Keratinocyte (primary cell): Measurements from ENCODE around the gene SIAE. TPM values are rescaled to one million over a fixed set of nuclear protein-coding genes. Genes with fewer than 3 reads are reported as not detected.

Experiments used
- DNase-seq: peaks from one replicate; pipeline ENCODE4 v3.0.0-alpha.2; 2011; ENCODE audit warnings: low read depth, missing footprints, low spot score
- FAIRE-seq: peaks from 2 replicates; lab custom pipeline; 2011; peaks lifted over from hg19 to GRCh38; lab: Jason Lieb, UNC
- H2AFZ ChIP-seq: 2 replicates; pipeline ENCODE4 v1.6.0; 2012; ENCODE audit warnings: low read length, control low read depth, inconsistent platforms; ENCODE audit not compliant: control insufficient read depth
- H3K27ac ChIP-seq: 2 replicates; pipeline ENCODE4 v1.5.1; 2011; ENCODE audit warnings: low read length; ENCODE audit not compliant: control insufficient read depth, insufficient read depth
- H3K27me3 ChIP-seq: 3 replicates; pipeline ENCODE4 v1.6.0; 2011; ENCODE audit warnings: low read length; ENCODE audit not compliant: control insufficient read depth, insufficient read depth; ENCODE audit errors: extremely low read depth
- H3K36me3 ChIP-seq, 2 experiments: 2 replicates in 1 of 2; 3 replicates in 1 of 2; pipeline ENCODE4 v1.5.1; 2011; ENCODE audit warnings: low read length in 2 of 2, mild to moderate bottlenecking in 1 of 2; ENCODE audit not compliant: control insufficient read depth in 2 of 2, insufficient read depth in 2 of 2; ENCODE audit errors: extremely low read depth in 1 of 2
- H3K4me1 ChIP-seq: 3 replicates; pipeline ENCODE4 v1.5.1; 2011; ENCODE audit warnings: low read length; ENCODE audit not compliant: control insufficient read depth, insufficient read depth; ENCODE audit errors: extremely low read depth
- H3K4me2 ChIP-seq: 3 replicates; pipeline ENCODE4 v1.6.0; 2011; ENCODE audit warnings: low read depth, low read length; ENCODE audit not compliant: control insufficient read depth, insufficient read depth; ENCODE audit errors: extremely low read depth
- H3K4me3 ChIP-seq, 3 experiments: fragments of 200-600 bp in 1 of 3; sonication (generic) in 1 of 3; 2 replicates in 2 of 3; 3 replicates in 1 of 3; pipeline ENCODE4 v1.5.1; 2011 to 2016; ENCODE audit warnings: low read length in 3 of 3, mild to moderate bottlenecking in 3 of 3, control low read depth in 2 of 3, inconsistent platforms in 1 of 3, low read depth in 1 of 3, mixed read lengths in 1 of 3, mixed run types in 1 of 3, moderate library complexity in 1 of 3; ENCODE audit not compliant: control insufficient read depth in 2 of 3, insufficient read depth in 2 of 3; ENCODE audit errors: extremely low read depth in 1 of 3
- H3K79me2 ChIP-seq: 2 replicates; pipeline ENCODE4 v1.6.0; 2012; ENCODE audit warnings: low read length; ENCODE audit not compliant: control insufficient read depth, insufficient read depth
- H3K9ac ChIP-seq: 3 replicates; pipeline ENCODE4 v1.6.0; 2011; ENCODE audit warnings: low read length; ENCODE audit not compliant: control insufficient read depth, insufficient read depth; ENCODE audit errors: extremely low read depth
- H3K9me1 ChIP-seq: 3 replicates; pipeline ENCODE4 v1.6.0; 2011; ENCODE audit warnings: low read length; ENCODE audit not compliant: control insufficient read depth, insufficient read depth; ENCODE audit errors: extremely low read depth
- H3K9me3 ChIP-seq: 2 replicates; pipeline ENCODE4 v1.5.1; 2012; ENCODE audit warnings: low read depth, low read length; ENCODE audit not compliant: control insufficient read depth
- H4K20me1 ChIP-seq: 3 replicates; pipeline ENCODE4 v1.6.0; 2011; ENCODE audit warnings: low read length; ENCODE audit not compliant: control insufficient read depth, insufficient read depth; ENCODE audit errors: extremely low read depth
- CTCF ChIP-seq, 3 experiments: IDR thresholded peaks in 1 of 3; conservative IDR thresholded peaks in 1 of 3; optimal IDR thresholded peaks in 1 of 3; 2 replicates in 2 of 3; 3 replicates in 1 of 3; pipeline versions ENCODE3 to v1.5.1; 2011; ENCODE audit warnings: low read length in 3 of 3, mild to moderate bottlenecking in 3 of 3, moderate library complexity in 2 of 3, control low read depth in 1 of 3, inconsistent platforms in 1 of 3; ENCODE audit not compliant: insufficient read depth in 2 of 3; ENCODE audit errors: extremely low read depth in 1 of 3
- EZH2 ChIP-seq: IDR thresholded peaks from one replicate; pipeline ENCODE4 v1.6.1; 2012; ENCODE audit warnings: inconsistent platforms, mild to moderate bottlenecking, low read length, moderate library complexity
- dilution Hi-C: fragments of 300-500 bp; cut with MboI; formaldehyde crosslinking; loops from one replicate; pipeline ENCODE4 v1.7.0; 2020; ENCODE audit warnings: low sequenced_read_pairs; ENCODE audit not compliant: extremely low pct_ligation_motif_present
- polyA plus RNA-seq, 5 experiments: library from polyadenylated mRNA; depleted of rRNA in 3 of 5; stranded (reverse) in 3 of 5; stranded (forward) in 1 of 5; unstranded in 1 of 5; fragments of >200 nt; gene quantifications; 1 replicate in 1 of 5; 2 replicates in 3 of 5; 3 replicates in 1 of 5; pipeline versions ENCODE4 v1.2.1 to v1.2.3, GENCODE V29; 2011 to 2012; ENCODE audit warnings: missing spikeins in 2 of 5, low read depth in 1 of 5, low replicate concordance in 1 of 5

Gene SIAE
- polyA plus RNA-seq, 1 donor (not counting 4 experiments of a cell fraction or from before 2014, with no cell fraction given) = 26.6 TPM

GRCh38 chr11:124602193-124602592 is 71.3 kb downstream of the SIAE start:
- H2AFZ ChIP-seq = no peak overlapping the region
- H3K27me3 ChIP-seq = peaks cover 4% of the 10 kb centered on the region
- no peak for FAIRE-seq
- dilution Hi-C loops = no loop called here
- H3K9me3 ChIP-seq = no peaks in the 10 kb centered on the region
- no peak for DNase-seq
- no peaks in the 10 kb centered on the region for H3K79me2 ChIP-seq
- H3K4me3 ChIP-seq = no peak overlapping the region
- no peaks in the 10 kb centered on the region for H4K20me1 ChIP-seq
- H3K27ac ChIP-seq = no peak overlapping the region
- no peaks in the 10 kb centered on the region for H3K9me1 ChIP-seq
- no peak overlapping the region for H3K9ac ChIP-seq
- no peaks in the 10 kb centered on the region for H3K36me3 ChIP-seq
- H3K4me1 ChIP-seq = no peaks in the 10 kb centered on the region
- TF ChIP-seq EZH2 (no peak), CTCF (optimal IDR thresholded peaks at IDR 0.05 in 1 of 3, IDR thresholded peaks at IDR 0.05 in 1 of 3, conservative IDR thresholded peaks at IDR 0.05 in 1 of 3; ENCODE audit: extremely low read depth in 1 of 3, insufficient read depth in 2 of 3, low read length in 3 of 3) (no peak)
- no peak overlapping the region for H3K4me2 ChIP-seq

GRCh38 chr11:124600621-124601320 is 72.8 kb downstream of the SIAE start:
- no peak for FAIRE-seq
- Histone ChIP-seq H2AFZ (no peak overlapping the region), H3K27me3 (peaks cover 4% of the 10 kb centered on the region), H4K20me1 (no peaks in the 10 kb centered on the region), H3K4me3 (no peak overlapping the region), H3K4me1 (no peaks in the 10 kb centered on the region), H3K79me2 (no peaks in the 10 kb centered on the region), H3K27ac (no peak overlapping the region), H3K9me3 (no peaks in the 10 kb centered on the region), H3K9ac (no peak overlapping the region), H3K4me2 (no peak overlapping the region), H3K9me1 (no peaks in the 10 kb centered on the region), H3K36me3 (no peaks in the 10 kb centered on the region)
- no peak for DNase-seq
- TF ChIP-seq CTCF (optimal IDR thresholded peaks at IDR 0.05 in 1 of 3, IDR thresholded peaks at IDR 0.05 in 1 of 3, conservative IDR thresholded peaks at IDR 0.05 in 1 of 3; ENCODE audit: extremely low read depth in 1 of 3, insufficient read depth in 2 of 3, low read length in 3 of 3) = no peak
- TF ChIP-seq EZH2 = no peak
- dilution Hi-C loops = no loop called here
